ENCODE measurements around the gene ABCA2.

DNA sequence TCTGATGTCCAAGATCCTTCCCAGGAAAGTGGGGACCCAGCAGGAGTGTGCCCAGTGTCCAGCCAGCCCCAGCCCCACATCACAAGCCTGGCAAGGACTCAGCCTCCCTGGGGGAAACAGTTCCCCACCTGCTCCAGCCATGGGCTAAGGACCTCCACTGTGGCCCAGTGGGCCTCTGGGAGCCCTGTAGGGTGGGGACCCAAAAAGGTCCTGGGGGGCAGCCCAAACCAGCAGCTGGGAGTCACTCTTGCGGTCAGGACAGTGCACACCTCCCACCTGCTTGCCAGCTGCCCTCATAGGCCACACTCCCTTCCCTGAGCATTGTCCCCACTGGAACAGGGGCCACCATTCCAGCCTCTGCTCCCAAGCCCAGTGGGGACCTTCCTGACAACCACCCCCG, 1.7 kb downstream of the ABCA2 start:
- no peak for TF ChIP-seq POLR2A (IDR thresholded peaks at IDR 0.05; ENCODE audit: low read depth, low read length)
- no peak for TF ChIP-seq POLR2AphosphoS5 (IDR thresholded peaks at IDR 0.05; ENCODE audit: low read depth, low read length)
